ENCODE measurements around the gene LARP4B. TPM values are rescaled to one million over a fixed set of nuclear protein-coding genes. Genes with fewer than 3 reads are reported as not detected.

LARP4B gene
- total and polyA plus RNA-seq, 3 donors from 2014 or later, result 54.2 to 98.6 (median 95.3) TPM

- Histone ChIP-seq H3K4me1 (peaks cover 6% of the 10 kb centered on the region), H3K4me3 (no peak overlapping the region), H3K9me3 (no peaks in the 10 kb centered on the region), H3K27ac (no peak overlapping the region), H3K27me3 (no peaks in the 10 kb centered on the region), H3K36me3 (ENCODE audit: low read depth, missing control alignments) (no peaks in the 10 kb centered on the region)
- intact Hi-C loops (cut with DNase I; ENCODE audit: low total_unique reads), result no loop called here
- TF ChIP-seq CTCF (IDR thresholded peaks at IDR 0.05), result peak; percentile 11 to 51 (median 32)
- TF ChIP-seq POLR2A (IDR thresholded peaks at IDR 0.05), result no peak
- WGBS, 2 donors, result 58 to 75% methylated on average over 25 to 49 of the region's 50 CpGs
- DNase-seq, result peak; percentile 90
Measured at GRCh38 chr10:788796-789748, 142.4 kb downstream of the LARP4B start.

GRCh38 chr10:787933-788651 is 143.4 kb downstream of the LARP4B start:
- H3K4me1 ChIP-seq, result peaks cover 6% of the 10 kb centered on the region
- no peak overlapping the region for H3K27ac ChIP-seq
- H3K27me3 ChIP-seq, result no peaks in the 10 kb centered on the region
- no peaks in the 10 kb centered on the region for H3K9me3 ChIP-seq
- DNase-seq, result no peak
- H3K36me3 ChIP-seq (ENCODE audit: low read depth, missing control alignments), result no peaks in the 10 kb centered on the region
- TF ChIP-seq CTCF (IDR thresholded peaks at IDR 0.05), result no peak
- no peak for TF ChIP-seq POLR2A (IDR thresholded peaks at IDR 0.05)
- WGBS, 2 donors, result 65 to 83% methylated on average over 12 to 32 of the region's 32 CpGs
- intact Hi-C loops (cut with DNase I; ENCODE audit: low total_unique reads), result no loop called here
- no peak overlapping the region for H3K4me3 ChIP-seq

- H3K4me1 ChIP-seq, result peaks cover 6% of the 10 kb centered on the region
- no peaks in the 10 kb centered on the region for H3K36me3 ChIP-seq (ENCODE audit: low read depth, missing control alignments)
- DNase-seq, result no peak
- 94 to 95% methylated on average over 28 to 44 of the region's 44 CpGs for WGBS, 2 donors
- intact Hi-C loops (cut with DNase I; ENCODE audit: low total_unique reads), result no loop called here
- H3K27me3 ChIP-seq, result no peaks in the 10 kb centered on the region
- no peak overlapping the region for H3K4me3 ChIP-seq
- no peak for TF ChIP-seq CTCF (IDR thresholded peaks at IDR 0.05)
- no peak for TF ChIP-seq POLR2A (IDR thresholded peaks at IDR 0.05)
- no peak overlapping the region for H3K27ac ChIP-seq
- no peaks in the 10 kb centered on the region for H3K9me3 ChIP-seq
Measured at GRCh38 chr10:786633-787474, 144.7 kb downstream of the LARP4B start.

GRCh38 chr10:785861-786214 is 145.7 kb downstream of the LARP4B start:
- Histone ChIP-seq H3K36me3 (ENCODE audit: low read depth, missing control alignments) (no peaks in the 10 kb centered on the region), H3K4me1 (peaks cover 6% of the 10 kb centered on the region), H3K4me3 (no peak overlapping the region), H3K9me3 (no peaks in the 10 kb centered on the region), H3K27ac (no peak overlapping the region), H3K27me3 (no peaks in the 10 kb centered on the region)
- DNase-seq, result no peak
- intact Hi-C loops (cut with DNase I; ENCODE audit: low total_unique reads), result no loop called here
- no peak for TF ChIP-seq POLR2A (IDR thresholded peaks at IDR 0.05)
- TF ChIP-seq CTCF (IDR thresholded peaks at IDR 0.05), result no peak
- 88% methylated on average over 15 of the region's 15 CpGs for WGBS, 2 donors

Data from testis (tissue), 3 donors.